Measurements from ENCODE around the gene ZNF280D.

Gene ZNF280D

DNA sequence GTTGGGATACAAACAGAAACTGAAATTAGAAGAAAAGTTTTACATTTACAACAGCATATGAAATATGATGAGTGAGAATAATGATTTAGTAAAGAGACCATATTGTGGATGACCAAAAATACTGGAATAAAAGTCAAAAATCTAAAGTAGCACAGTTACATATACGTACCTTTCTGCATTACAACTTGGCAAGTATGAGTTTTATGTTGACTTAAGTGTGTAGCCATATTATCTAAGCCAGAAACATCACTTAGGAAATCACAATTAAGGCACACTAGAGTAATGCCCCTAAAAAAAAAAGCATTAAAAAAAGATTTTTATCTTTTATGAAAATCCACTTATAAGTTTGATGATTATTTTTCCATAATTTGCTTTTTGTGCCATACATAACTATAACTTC is 79.1 kb downstream of the ZNF280D start:
- no peak overlapping the region for H3K27ac ChIP-seq
- TF ChIP-seq, protein P1, sequence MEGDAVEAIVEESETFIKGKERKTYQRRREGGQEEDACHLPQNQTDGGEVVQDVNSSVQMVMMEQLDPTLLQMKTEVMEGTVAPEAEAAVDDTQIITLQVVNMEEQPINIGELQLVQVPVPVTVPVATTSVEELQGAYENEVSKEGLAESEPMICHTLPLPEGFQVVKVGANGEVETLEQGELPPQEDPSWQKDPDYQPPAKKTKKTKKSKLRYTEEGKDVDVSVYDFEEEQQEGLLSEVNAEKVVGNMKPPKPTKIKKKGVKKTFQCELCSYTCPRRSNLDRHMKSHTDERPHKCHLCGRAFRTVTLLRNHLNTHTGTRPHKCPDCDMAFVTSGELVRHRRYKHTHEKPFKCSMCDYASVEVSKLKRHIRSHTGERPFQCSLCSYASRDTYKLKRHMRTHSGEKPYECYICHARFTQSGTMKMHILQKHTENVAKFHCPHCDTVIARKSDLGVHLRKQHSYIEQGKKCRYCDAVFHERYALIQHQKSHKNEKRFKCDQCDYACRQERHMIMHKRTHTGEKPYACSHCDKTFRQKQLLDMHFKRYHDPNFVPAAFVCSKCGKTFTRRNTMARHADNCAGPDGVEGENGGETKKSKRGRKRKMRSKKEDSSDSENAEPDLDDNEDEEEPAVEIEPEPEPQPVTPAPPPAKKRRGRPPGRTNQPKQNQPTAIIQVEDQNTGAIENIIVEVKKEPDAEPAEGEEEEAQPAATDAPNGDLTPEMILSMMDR (conservative IDR thresholded peaks at IDR 0.05), result no peak
- TF ChIP-seq ZFX (IDR thresholded peaks at IDR 0.05), result no peak

DNA sequence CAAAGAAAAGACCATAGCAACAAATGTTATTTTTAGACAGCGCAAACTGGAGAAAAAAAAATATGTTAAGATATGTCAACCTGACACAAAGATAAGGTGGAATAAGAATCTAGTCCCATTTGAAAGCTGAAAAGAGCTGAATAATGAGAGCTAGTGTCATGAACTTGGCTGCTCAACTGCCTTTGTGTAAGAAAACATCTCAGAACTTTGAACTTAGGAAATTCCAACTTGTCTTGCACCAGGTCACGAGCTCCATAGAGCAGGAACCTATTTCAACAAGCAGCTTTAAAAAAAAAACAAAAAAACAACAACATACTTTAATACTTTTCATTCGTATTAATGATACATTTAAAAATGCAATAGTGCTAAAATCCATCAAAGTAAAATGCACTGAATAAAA is 79.5 kb downstream of the ZNF280D start:
- TF ChIP-seq ZFX (IDR thresholded peaks at IDR 0.05), result no peak
- TF ChIP-seq, protein P1 (conservative IDR thresholded peaks at IDR 0.05), result no peak
- no peak overlapping the region for H3K27ac ChIP-seq

DNA sequence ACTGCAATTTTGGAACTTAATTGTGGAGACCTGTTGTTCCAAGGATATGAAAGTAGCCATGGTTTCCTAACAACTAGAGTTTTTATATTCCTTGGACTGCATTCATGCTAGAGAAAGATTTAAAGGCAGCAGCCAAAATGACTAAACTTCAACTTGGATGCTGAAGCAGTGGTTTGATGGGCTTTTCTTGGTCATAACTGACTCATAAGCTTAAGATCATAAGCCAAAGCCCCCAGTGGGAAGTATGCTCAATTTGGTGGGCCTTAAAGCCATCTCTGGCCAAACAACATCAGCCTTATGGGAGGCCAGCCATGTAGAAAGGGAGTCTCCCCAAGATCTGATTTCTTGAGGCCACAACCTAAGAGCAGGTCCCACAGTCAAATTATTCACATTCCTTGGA is 80.2 kb downstream of the ZNF280D start:
- TF ChIP-seq ZFX (IDR thresholded peaks at IDR 0.05), result no peak
- TF ChIP-seq, protein P1 (conservative IDR thresholded peaks at IDR 0.05), result no peak
- H3K27ac ChIP-seq, result no peak overlapping the region

DNA sequence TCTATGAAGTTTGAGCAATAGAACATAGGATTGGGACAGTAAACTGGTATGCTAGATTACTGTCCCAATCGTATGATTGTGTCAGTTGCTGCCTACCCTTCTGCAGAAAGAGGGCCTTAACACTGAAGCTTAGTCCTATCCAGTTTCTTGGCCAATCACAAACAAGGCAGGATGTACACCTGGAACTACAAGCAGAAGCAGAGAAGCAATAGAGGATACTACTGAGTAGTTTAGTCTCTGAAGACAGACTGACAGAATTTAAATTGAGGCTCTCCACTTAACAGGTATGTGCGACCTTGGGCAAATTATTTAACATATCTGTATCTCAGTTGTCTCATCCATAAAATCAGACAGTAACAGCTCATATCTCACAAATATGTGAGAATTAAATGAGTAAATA is 85.0 kb downstream of the ZNF280D start:
- TF ChIP-seq, protein P1 (conservative IDR thresholded peaks at IDR 0.05), result no peak
- TF ChIP-seq ZFX (IDR thresholded peaks at IDR 0.05), result no peak
- H3K27ac ChIP-seq, result no peak overlapping the region

DNA sequence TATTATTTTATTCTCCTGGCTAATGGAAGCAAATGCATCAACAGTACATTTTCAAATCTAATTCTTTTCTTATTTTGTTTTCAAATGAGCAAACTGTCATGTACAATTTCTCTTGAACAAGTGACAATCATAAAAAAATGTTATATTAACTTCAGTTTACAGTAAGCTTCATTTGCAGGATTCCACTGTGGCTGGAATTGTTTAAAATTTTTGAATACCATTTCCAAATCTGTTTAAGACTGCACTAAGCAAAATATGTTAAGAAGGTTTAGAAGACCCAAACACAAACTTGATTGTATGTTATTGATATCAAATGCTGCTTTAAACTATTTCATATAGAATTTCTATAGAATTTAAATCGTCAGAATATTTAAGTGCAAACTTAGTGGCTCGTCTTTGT is 92.8 kb downstream of the ZNF280D start:
- TF ChIP-seq, protein P1 (conservative IDR thresholded peaks at IDR 0.05), result no peak
- TF ChIP-seq ZFX (IDR thresholded peaks at IDR 0.05), result no peak
- H3K27ac ChIP-seq, result no peak overlapping the region

DNA sequence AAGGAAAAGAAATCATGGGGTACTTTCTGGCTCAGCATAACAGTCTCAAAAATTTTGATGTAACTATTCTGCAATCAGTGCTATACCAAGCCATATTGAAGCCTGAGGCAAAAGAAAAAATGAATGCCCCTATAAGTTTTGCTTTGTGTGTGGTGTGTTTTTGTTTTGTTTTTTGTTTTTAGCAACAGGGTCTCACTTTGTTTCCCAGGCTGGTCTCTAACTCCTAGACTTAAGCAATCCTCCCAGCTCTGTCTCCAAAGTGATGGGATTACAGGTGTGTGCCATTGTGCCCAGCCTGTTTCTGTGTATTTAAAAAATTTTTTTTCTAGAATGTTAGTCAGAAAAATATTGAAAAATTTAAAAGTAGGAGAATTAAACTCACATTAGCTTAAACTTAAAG is 93.2 kb downstream of the ZNF280D start:
- TF ChIP-seq, protein P1 (conservative IDR thresholded peaks at IDR 0.05), result no peak
- no peak for TF ChIP-seq ZFX (IDR thresholded peaks at IDR 0.05)
- H3K27ac ChIP-seq, result no peak overlapping the region

DNA sequence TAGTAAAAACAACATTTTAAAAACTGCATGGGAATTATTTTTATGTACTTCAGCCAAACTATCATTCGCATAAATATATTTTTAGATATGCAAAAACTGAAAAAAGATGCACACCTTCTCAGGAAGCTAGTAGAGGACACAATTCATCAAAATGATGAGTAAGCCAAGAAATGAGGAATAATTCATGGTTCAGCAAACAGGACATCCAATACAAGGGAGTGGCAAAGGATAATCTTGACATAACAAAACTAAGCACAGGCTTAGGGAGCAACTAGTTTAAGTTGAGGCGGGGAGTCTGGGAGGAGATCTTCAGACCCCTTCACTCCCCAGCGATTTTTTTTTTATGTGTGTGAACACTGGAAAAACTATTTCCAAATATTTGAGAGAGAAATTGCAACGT is 93.7 kb downstream of the ZNF280D start:
- TF ChIP-seq ZFX (IDR thresholded peaks at IDR 0.05), result no peak
- TF ChIP-seq, protein P1 (conservative IDR thresholded peaks at IDR 0.05), result no peak

More for the DNA sequence above, 93.7 kb downstream of the ZNF280D start:
- no peak overlapping the region for H3K27ac ChIP-seq
